A172 (cell line): ENCODE measurements around the gene LPAR4. TPM values are rescaled to one million over a fixed set of nuclear protein-coding genes. Genes with fewer than 3 reads are reported as not detected.

Experiments
- total RNA-seq: library from RNA; depleted of rRNA; stranded (reverse); fragments of >200 nt; shearing (Covaris generic); gene quantifications from 2 replicates; pipeline ENCODE4 v1.2.3, GENCODE V29; 2014; rRNA removed

The LPAR4 gene
- total RNA-seq, 1 experiment from 2014 or later: 0.07 TPM

Other genes with a start within 250 kb of the LPAR4 start
- gene RTL3, start 88.4 kb upstream of the LPAR4 start, total RNA-seq: not detected in 2 replicates
- gene P2RY10, start 197.7 kb downstream of the LPAR4 start, total RNA-seq: not detected in 2 replicates